Spleen (tissue), 11 donors: ENCODE measurements around the gene ADAMTS5. TPM values are rescaled to one million over a fixed set of nuclear protein-coding genes. Genes with fewer than 3 reads are reported as not detected.

Experiments
- DNase-seq: peaks from one replicate; pipeline ENCODE4 v3.0.0-alpha.2; 2020
- H3K27ac ChIP-seq, 8 donors: fragments of 200-600 bp; sonication (generic) in 7 of 8; 1 replicate in 4 of 8; 2 replicates in 4 of 8; pipeline versions ENCODE4 v1.5.0 to v1.8.0; 2016 to 2021; ENCODE audit warnings: inconsistent platforms in 4 of 8, mild to moderate bottlenecking in 4 of 8, moderate library complexity in 1 of 8
- H3K27me3 ChIP-seq, 7 donors: fragments of 200-600 bp; sonication (generic) in 6 of 7; replicated peaks in 1 of 7; 1 replicate in 4 of 7; 2 replicates in 3 of 7; pipeline versions ENCODE4 v1.5.0 to v1.8.0; 2016 to 2021; ENCODE audit warnings: inconsistent platforms in 3 of 7, mild to moderate bottlenecking in 1 of 7
- H3K36me3 ChIP-seq, 6 donors: fragments of 200-600 bp; sonication (generic) in 5 of 6; 1 replicate in 4 of 6; 2 replicates in 2 of 6; pipeline versions ENCODE4 v1.5.0 to v1.8.0; 2016 to 2021; ENCODE audit warnings: inconsistent platforms in 2 of 6
- H3K4me1 ChIP-seq, 6 donors: fragments of 200-600 bp; sonication (generic) in 5 of 6; 1 replicate in 3 of 6; 2 replicates in 3 of 6; pipeline versions ENCODE4 v1.5.0 to v1.8.0; 2016 to 2021; ENCODE audit warnings: inconsistent platforms in 3 of 6
- H3K4me3 ChIP-seq, 8 donors: fragments of 200-600 bp; sonication (generic) in 7 of 8; 1 replicate in 4 of 8; 2 replicates in 4 of 8; pipeline versions ENCODE4 v1.5.0 to v1.8.0; 2016 to 2021; ENCODE audit warnings: inconsistent platforms in 4 of 8, mild to moderate bottlenecking in 4 of 8, moderate library complexity in 2 of 8
- H3K9me3 ChIP-seq, 8 donors: fragments of 200-600 bp; sonication (generic) in 7 of 8; 1 replicate in 4 of 8; 2 replicates in 4 of 8; pipeline versions ENCODE4 v1.5.0 to v1.8.0; 2016 to 2021; ENCODE audit warnings: inconsistent platforms in 4 of 8
- POLR2A ChIP-seq, 3 donors: fragments of 450-650 bp; IDR thresholded peaks; one replicate each; pipeline ENCODE4 v1.5.1; 2017; ENCODE audit warnings: antibody characterized with exemption in 3 of 3, mild to moderate bottlenecking in 1 of 3
- POLR2AphosphoS5 ChIP-seq, 3 donors: sonication (generic); formaldehyde crosslinking; IDR thresholded peaks; one replicate each; pipeline ENCODE4 v1.5.1; 2017; ENCODE audit warnings: antibody characterized with exemption in 3 of 3
- WGBS, 5 donors: extraction: QIAGEN DNeasy Blood & Tissue Kit in 3 of 5; methylation state at CpG; one replicate each; pipeline versions ENCODE4 v1.1.5 to v1.1.7; 2013 to 2018; 5-methylcytosine and 5-hydroxymethylcytosine counted together
- intact Hi-C: fragments of 100-400 bp; cut with DNase I; formaldehyde crosslinking; loops from one replicate; pipeline ENCODE4 v1.15.0; 2023; ENCODE audit warnings: low total_unique reads
- polyA plus RNA-seq, 3 donors: library from polyadenylated mRNA; stranded (reverse); fragments of 200-250 nt; gene quantifications; one replicate each; pipeline ENCODE4 v1.2.1, GENCODE V29; 2013
- total RNA-seq, 7 donors: library from RNA; depleted of rRNA in 3 of 7; stranded (reverse); fragments of >200 nt in 3 of 7; fragmentation: NEBNext Ultra II Directional in 4 of 7; extraction: Animal tissue kit (Norgen Biotek cat#: 25700) in 4 of 7; gene quantifications; one replicate each; pipeline versions ENCODE4 v1.1.0 to v1.2.1, GENCODE V29; 2016 to 2021
- TF ChIP-seq, protein P1 (sequence below), 11 experiments: fragments of 200-600 bp in 7 of 11; fragments of 450-650 bp in 4 of 11; sonication (generic) in 4 of 11; IDR thresholded peaks in 8 of 11; conservative IDR thresholded peaks in 3 of 11; 1 replicate in 7 of 11; 2 replicates in 4 of 11; pipeline versions ENCODE4 v1.4.0 to v1.8.0; 2016 to 2021; ENCODE audit warnings: antibody characterized with exemption in 11 of 11, inconsistent platforms in 4 of 11, mild to moderate bottlenecking in 1 of 11
- donor health status: healthy with polysubstance abuse.
- donor health status: DM: no; HTN: no; CAD: no; lungs with moderate emphysema.
- donor health status: DM: no; HTN: no; CAD: no.
- donor health status: Bipolar disorder and iron deficiency.
- donor health status: healthy.
- donor health status: DM: no; HTN: no; CAD: no.
- donor health status: DM: yes; HTN: yes; CAD: no.

Gene ADAMTS5
- total and polyA plus RNA-seq, 10 donors = 1.7 to 61.2 (median 29.3) TPM

DNA sequence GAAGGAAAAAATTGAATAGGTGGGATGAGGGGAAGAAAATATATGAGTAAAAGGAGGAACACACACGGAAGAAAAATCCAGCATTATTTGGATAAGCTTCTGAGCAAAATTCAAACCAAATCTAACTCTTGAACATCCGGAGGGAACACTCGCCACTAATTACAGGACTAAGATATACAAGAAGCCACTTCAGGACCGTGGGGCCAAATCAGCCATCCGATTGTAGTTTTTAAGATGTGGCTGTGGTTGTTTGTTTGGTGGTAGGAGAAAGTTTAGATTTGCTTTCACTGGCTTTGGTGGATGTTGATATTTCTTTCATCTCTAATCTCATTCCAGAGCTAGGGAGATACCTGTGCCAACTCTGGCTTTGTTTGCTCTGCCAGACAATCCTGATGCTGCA lies 78.0 kb downstream of the ADAMTS5 start:
- 79 to 93% (median 89%) methylated on average over 5 of the region's 5 CpGs for WGBS, 5 donors
- H3K4me3 ChIP-seq = no peak overlapping the region
- DNase-seq = no peak
- H3K27me3 ChIP-seq = no peaks in the 10 kb centered on the region
- H3K9me3 ChIP-seq = no peaks in the 10 kb centered on the region
- no peak for TF ChIP-seq POLR2A (IDR thresholded peaks at IDR 0.05)
- no peak for TF ChIP-seq POLR2AphosphoS5 (IDR thresholded peaks at IDR 0.05)
- TF ChIP-seq, protein P1, sequence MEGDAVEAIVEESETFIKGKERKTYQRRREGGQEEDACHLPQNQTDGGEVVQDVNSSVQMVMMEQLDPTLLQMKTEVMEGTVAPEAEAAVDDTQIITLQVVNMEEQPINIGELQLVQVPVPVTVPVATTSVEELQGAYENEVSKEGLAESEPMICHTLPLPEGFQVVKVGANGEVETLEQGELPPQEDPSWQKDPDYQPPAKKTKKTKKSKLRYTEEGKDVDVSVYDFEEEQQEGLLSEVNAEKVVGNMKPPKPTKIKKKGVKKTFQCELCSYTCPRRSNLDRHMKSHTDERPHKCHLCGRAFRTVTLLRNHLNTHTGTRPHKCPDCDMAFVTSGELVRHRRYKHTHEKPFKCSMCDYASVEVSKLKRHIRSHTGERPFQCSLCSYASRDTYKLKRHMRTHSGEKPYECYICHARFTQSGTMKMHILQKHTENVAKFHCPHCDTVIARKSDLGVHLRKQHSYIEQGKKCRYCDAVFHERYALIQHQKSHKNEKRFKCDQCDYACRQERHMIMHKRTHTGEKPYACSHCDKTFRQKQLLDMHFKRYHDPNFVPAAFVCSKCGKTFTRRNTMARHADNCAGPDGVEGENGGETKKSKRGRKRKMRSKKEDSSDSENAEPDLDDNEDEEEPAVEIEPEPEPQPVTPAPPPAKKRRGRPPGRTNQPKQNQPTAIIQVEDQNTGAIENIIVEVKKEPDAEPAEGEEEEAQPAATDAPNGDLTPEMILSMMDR (IDR thresholded peaks at IDR 0.05 in 8 of 11, conservative IDR thresholded peaks at IDR 0.05 in 3 of 11) = no peak
- no peaks in the 10 kb centered on the region for H3K36me3 ChIP-seq
- intact Hi-C loops = no loop called here
- no peak overlapping the region for H3K27ac ChIP-seq
- no peaks in the 10 kb centered on the region for H3K4me1 ChIP-seq

DNA sequence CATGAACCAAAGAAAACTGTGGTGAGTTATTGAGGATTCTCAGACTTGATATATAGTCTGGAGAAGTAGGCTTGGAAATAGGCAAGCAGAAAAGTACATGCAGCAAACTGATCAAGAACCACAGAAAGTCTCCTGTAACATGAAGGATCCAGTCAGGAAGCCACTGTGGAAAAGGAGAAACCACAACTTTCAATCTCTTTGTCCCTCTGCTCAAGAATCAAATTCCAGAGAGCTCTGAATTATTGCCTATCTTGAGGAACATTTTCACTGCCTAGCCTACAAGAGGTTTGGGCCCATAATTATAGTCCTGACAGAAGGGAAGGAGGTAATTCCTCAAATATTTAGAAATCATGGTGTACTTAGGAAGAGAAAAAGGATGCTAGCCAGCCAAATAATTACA lies 78.6 kb downstream of the ADAMTS5 start:
- intact Hi-C loops = no loop called here
- Histone ChIP-seq H3K36me3 (no peaks in the 10 kb centered on the region), H3K9me3 (no peaks in the 10 kb centered on the region), H3K27ac (no peak overlapping the region), H3K4me3 (no peak overlapping the region), H3K4me1 (no peaks in the 10 kb centered on the region), H3K27me3 (no peaks in the 10 kb centered on the region)
- TF ChIP-seq, protein P1 (IDR thresholded peaks at IDR 0.05 in 8 of 11, conservative IDR thresholded peaks at IDR 0.05 in 3 of 11) = no peak
- TF ChIP-seq POLR2AphosphoS5 (IDR thresholded peaks at IDR 0.05) (no peak), POLR2A (IDR thresholded peaks at IDR 0.05) (no peak)
- DNase-seq = no peak

DNA sequence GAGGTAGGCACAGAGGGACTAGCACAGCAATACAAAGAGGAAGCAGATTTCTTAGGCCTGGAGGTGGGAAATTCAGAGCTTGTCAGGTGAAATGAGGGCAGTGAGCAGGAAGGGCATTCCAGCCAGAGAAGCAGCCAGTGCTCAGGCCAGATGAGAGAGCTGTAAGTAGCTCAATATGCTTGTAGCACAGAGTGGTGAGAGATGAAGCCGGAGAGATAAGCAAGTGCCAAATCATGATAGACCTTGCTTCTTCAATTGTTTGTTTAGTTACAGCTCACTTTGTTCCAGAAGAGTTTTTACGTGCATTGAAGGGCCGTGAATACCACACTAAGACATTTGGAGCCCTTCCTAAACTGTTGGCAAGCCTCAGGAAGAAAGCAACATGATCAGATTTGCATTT lies 79.6 kb downstream of the ADAMTS5 start:
- no peaks in the 10 kb centered on the region for H3K36me3 ChIP-seq
- H3K27me3 ChIP-seq = no peaks in the 10 kb centered on the region
- TF ChIP-seq POLR2A (IDR thresholded peaks at IDR 0.05) = no peak
- TF ChIP-seq, protein P1 (IDR thresholded peaks at IDR 0.05 in 8 of 11, conservative IDR thresholded peaks at IDR 0.05 in 3 of 11) = no peak
- no peak for TF ChIP-seq POLR2AphosphoS5 (IDR thresholded peaks at IDR 0.05)
- no peaks in the 10 kb centered on the region for H3K4me1 ChIP-seq
- H3K27ac ChIP-seq = no peak overlapping the region
- no peak for DNase-seq
- intact Hi-C loops = no loop called here
- no peak overlapping the region for H3K4me3 ChIP-seq
- 68 to 84% (median 75%) methylated on average over 3 of the region's 3 CpGs for WGBS, 5 donors
- H3K9me3 ChIP-seq = no peaks in the 10 kb centered on the region

DNA sequence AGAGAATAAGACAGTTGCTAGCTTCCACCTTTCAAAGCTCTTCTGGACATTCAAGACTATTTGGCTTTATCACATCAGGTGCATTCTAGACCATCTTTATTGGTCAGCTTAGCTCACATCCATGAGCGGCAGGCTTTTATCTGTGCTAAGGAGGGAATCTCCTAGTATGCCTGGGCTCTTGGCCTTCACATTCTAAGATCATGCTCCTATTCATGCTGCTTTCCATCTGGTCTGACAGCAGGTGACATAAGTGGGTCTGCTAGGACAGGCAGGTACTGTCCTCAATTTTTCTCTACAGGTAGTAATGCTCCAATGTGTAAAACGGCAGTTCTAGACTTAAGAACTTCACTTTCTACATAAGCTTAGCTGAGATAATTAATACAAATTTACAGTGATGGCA lies 82.5 kb downstream of the ADAMTS5 start:
- TF ChIP-seq POLR2A (IDR thresholded peaks at IDR 0.05) = no peak
- H3K27me3 ChIP-seq = no peaks in the 10 kb centered on the region
- no peaks in the 10 kb centered on the region for H3K36me3 ChIP-seq
- no peaks in the 10 kb centered on the region for H3K9me3 ChIP-seq
- WGBS, 5 donors = 82 to 97% (median 91%) methylated on average over 2 of the region's 2 CpGs
- no peaks in the 10 kb centered on the region for H3K4me1 ChIP-seq
- no peak overlapping the region for H3K27ac ChIP-seq
- intact Hi-C loops = no loop called here
- H3K4me3 ChIP-seq = no peak overlapping the region
- no peak for DNase-seq

DNA sequence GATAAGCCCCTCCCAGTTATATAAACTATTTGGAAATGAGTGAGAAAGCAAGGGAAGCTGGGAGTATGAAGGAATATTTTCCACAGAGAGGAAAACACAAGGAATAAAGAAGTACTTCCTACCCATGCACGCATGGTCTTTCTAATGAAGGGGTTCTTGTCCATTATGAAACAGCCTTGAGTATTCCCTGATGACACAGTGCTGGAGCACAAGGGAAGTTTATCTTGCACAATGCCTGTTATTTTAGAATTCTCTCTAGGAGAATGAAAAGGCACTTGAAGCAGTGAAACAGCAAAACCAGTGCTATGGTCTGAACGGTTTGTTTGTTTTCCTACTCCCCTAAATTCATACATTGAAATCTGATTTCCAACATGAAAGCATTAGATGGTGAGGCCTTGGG lies 83.1 kb downstream of the ADAMTS5 start:
- WGBS, 5 donors = 65 to 94% (median 74%) methylated on average over 2 of the region's 2 CpGs
- Histone ChIP-seq H3K9me3 (no peaks in the 10 kb centered on the region), H3K27me3 (no peaks in the 10 kb centered on the region), H3K4me1 (no peaks in the 10 kb centered on the region), H3K27ac (no peak overlapping the region), H3K36me3 (no peaks in the 10 kb centered on the region), H3K4me3 (no peak overlapping the region)
- DNase-seq = no peak
- intact Hi-C loops = no loop called here
- TF ChIP-seq POLR2A (IDR thresholded peaks at IDR 0.05) = no peak
- no peak for TF ChIP-seq POLR2AphosphoS5 (IDR thresholded peaks at IDR 0.05)
